Right lobe of liver (tissue), 6 donors: ENCODE results near the gene OXTR. TPM values are rescaled to one million over a fixed set of nuclear protein-coding genes. Genes with fewer than 3 reads are reported as not detected.

Source experiments
- ATAC-seq, 4 donors: fragments of 200-7000 bp; cut with Tn5 transposase; one replicate each; pipeline ENCODE4 v1.9.1; 2020; ENCODE audit warnings: mild to moderate bottlenecking in 4 of 4, moderate library complexity in 4 of 4
- DNase-seq, 3 donors: peaks; one replicate each; pipeline ENCODE4 v3.0.0-alpha.2; 2020
- H3K27ac ChIP-seq, 3 donors: fragments of 200-600 bp; one replicate each; pipeline ENCODE4 v1.8.0; 2022
- H3K27me3 ChIP-seq, 2 donors: fragments of 200-600 bp; one replicate each; pipeline ENCODE4 v1.8.0; 2022
- H3K36me3 ChIP-seq, 4 donors: fragments of 200-600 bp; sonication (generic) in 1 of 4; one replicate each; pipeline versions ENCODE4 v1.5.1 to v1.8.0; 2017 to 2022; ENCODE audit warnings: control low read depth in 1 of 4
- H3K4me1 ChIP-seq, 4 donors: fragments of 200-600 bp; sonication (generic) in 1 of 4; one replicate each; pipeline versions ENCODE4 v1.5.1 to v1.8.0; 2017 to 2022; ENCODE audit warnings: control low read depth in 1 of 4
- H3K4me3 ChIP-seq, 3 donors: fragments of 200-600 bp; one replicate each; pipeline ENCODE4 v1.8.0; 2022
- H3K9me3 ChIP-seq, 4 donors: fragments of 200-600 bp; sonication (generic) in 1 of 4; one replicate each; pipeline versions ENCODE4 v1.5.1 to v1.8.0; 2017 to 2022; ENCODE audit warnings: control low read depth in 1 of 4
- POLR2A ChIP-seq: fragments of 450-650 bp; IDR thresholded peaks from one replicate; pipeline ENCODE4 v1.6.1; 2017; ENCODE audit warnings: antibody characterized with exemption, mild to moderate bottlenecking
- WGBS: methylation state at CpG from one replicate; pipeline ENCODE4 v1.1.6; 2018; ENCODE audit warnings: low coverage, low lambda C conversion rate; ENCODE audit not compliant: insufficient coverage; ENCODE audit errors: missing lambda C conversion rate; 5-methylcytosine and 5-hydroxymethylcytosine counted together
- intact Hi-C, 2 donors: fragments of 100-400 bp; cut with DNase I; formaldehyde crosslinking; loops; one replicate each; pipeline versions ENCODE4 v1.11.2 to v1.14.1; 2022
- total RNA-seq, 6 experiments: library from RNA; depleted of rRNA in 2 of 6; stranded (reverse); fragments of >200 nt in 2 of 6; fragmentation: NEBNext Ultra II Directional in 3 of 6; extraction: Animal tissue kit (Norgen Biotek cat#: 25700) in 3 of 6; gene quantifications; one replicate each; pipeline versions ENCODE4 v1.1.0 to v1.2.4, GENCODE V29; 2016 to 2023
- TF ChIP-seq, protein P1 (sequence below), 4 donors: fragments of 200-600 bp in 3 of 4; fragments of 450-650 bp in 1 of 4; IDR thresholded peaks; one replicate each; pipeline versions ENCODE4 v1.5.1 to v1.8.0; 2016 to 2022; ENCODE audit warnings: antibody characterized with exemption in 4 of 4, mild to moderate bottlenecking in 2 of 4
- donor health status: DM: no; HTN: yes; CAD: no.
- donor health status: DM: no; HTN: no; CAD: no.
- donor health status: DM: no; HTN: no; CAD: no.
- donor health status: DM: no; HTN: yes; CAD: no.
- donor health status: DM: no; HTN: yes; CAD: no.

The OXTR gene
- total RNA-seq, 6 experiments from 2014 or later, result 0.04 to 0.31 (median 0.20) TPM

DNA sequence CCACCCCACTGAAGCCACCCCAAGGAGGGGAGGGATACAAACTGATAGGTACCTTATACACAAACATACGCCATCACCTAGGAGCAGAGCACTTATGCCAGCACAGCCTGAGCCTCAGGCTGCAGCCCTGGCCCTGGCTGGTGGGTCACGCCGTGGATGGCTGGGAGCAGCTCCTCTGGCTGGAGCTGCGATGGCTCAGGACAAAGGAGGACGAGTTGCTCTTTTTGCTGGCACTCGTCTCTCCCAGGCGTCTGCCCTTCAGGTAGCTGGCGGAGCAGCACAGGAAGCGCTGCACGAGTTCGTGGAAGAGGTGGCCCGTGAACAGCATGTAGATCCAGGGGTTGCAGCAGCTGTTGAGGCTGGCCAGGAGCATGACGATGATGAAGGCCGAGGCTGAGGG, 16.6 kb downstream of the OXTR start:
- H3K4me1 ChIP-seq, result no peaks in the 10 kb centered on the region
- no peak overlapping the region for H3K27ac ChIP-seq
- no peaks in the 10 kb centered on the region for H3K36me3 ChIP-seq
- no peak for DNase-seq
- WGBS, result 85% methylated on average over 5 of the region's 14 CpGs
- no peak overlapping the region for H3K4me3 ChIP-seq
- no peak for ATAC-seq
- no peaks in the 10 kb centered on the region for H3K27me3 ChIP-seq
- TF ChIP-seq, protein P1, sequence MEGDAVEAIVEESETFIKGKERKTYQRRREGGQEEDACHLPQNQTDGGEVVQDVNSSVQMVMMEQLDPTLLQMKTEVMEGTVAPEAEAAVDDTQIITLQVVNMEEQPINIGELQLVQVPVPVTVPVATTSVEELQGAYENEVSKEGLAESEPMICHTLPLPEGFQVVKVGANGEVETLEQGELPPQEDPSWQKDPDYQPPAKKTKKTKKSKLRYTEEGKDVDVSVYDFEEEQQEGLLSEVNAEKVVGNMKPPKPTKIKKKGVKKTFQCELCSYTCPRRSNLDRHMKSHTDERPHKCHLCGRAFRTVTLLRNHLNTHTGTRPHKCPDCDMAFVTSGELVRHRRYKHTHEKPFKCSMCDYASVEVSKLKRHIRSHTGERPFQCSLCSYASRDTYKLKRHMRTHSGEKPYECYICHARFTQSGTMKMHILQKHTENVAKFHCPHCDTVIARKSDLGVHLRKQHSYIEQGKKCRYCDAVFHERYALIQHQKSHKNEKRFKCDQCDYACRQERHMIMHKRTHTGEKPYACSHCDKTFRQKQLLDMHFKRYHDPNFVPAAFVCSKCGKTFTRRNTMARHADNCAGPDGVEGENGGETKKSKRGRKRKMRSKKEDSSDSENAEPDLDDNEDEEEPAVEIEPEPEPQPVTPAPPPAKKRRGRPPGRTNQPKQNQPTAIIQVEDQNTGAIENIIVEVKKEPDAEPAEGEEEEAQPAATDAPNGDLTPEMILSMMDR (IDR thresholded peaks at IDR 0.05), result no peak
- no peaks in the 10 kb centered on the region for H3K9me3 ChIP-seq
- intact Hi-C loops, result no loop called here

DNA sequence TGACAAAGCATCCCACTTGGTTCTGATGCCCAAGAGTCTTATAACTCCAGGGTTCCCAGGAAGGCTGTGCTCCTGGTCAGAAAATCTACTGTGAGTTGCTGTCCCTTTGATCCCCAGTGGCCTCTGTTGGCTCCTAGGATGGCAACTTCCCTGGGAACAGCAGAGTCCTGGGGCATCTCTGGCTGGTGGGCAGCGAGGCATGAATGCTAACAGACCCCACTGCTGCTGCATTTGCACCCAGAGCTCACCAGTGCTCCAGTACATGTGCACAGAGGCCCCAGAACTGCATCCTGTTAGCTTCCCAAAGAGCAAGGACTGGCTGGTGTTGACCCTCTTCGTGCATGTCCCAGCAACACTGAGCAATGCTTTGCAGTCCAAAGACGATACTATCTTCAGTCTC, 20.1 kb downstream of the OXTR start:
- Histone ChIP-seq H3K36me3 (no peaks in the 10 kb centered on the region), H3K27me3 (no peaks in the 10 kb centered on the region), H3K27ac (no peak overlapping the region), H3K4me1 (no peaks in the 10 kb centered on the region), H3K9me3 (no peaks in the 10 kb centered on the region), H3K4me3 (no peak overlapping the region)
- intact Hi-C loops, result no loop called here
- DNase-seq (no peak), ATAC-seq (no peak)
- no peak for TF ChIP-seq POLR2A
- TF ChIP-seq, protein P1 (IDR thresholded peaks at IDR 0.05), result no peak
- 90% methylated on average over 2 of the region's 3 CpGs for WGBS

DNA sequence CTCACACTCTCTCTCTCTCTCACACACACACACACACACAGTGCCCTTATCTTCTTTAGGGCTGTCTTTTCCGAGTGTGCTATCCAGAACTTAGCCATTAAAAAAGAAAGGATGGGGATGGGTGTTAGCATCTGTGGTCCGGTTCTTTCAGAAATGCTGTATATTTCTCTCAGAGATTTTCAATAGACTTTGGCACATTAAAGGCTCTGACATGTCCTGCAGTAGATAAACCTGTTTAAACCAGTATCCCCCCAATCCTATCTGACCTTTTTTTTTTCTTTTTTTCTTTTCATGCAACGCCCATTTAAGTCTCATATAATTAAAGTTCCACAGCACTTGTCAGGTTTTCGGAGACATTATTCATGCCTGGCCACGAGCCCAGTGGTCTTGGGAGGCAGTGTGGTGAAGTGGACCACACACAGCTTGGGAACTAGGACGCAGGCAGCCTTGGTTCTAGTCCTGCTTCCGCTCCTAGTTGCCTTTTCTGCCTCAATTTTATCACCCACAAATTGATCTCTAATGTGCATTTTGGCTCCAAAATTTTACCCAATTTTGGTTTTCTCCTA, 22.6 kb downstream of the OXTR start:
- H3K27me3 ChIP-seq, result no peaks in the 10 kb centered on the region
- H3K36me3 ChIP-seq, result no peaks in the 10 kb centered on the region
- intact Hi-C loops, result no loop called here
- 44% methylated on average over 7 of the region's 7 CpGs for WGBS
- no peak for TF ChIP-seq POLR2A
- TF ChIP-seq, protein P1 (IDR thresholded peaks at IDR 0.05), result no peak
- H3K9me3 ChIP-seq, result no peaks in the 10 kb centered on the region
- no peak overlapping the region for H3K4me3 ChIP-seq
- ATAC-seq (no peak), DNase-seq (no peak)
- H3K4me1 ChIP-seq, result no peaks in the 10 kb centered on the region
- H3K27ac ChIP-seq, result no peak overlapping the region

DNA sequence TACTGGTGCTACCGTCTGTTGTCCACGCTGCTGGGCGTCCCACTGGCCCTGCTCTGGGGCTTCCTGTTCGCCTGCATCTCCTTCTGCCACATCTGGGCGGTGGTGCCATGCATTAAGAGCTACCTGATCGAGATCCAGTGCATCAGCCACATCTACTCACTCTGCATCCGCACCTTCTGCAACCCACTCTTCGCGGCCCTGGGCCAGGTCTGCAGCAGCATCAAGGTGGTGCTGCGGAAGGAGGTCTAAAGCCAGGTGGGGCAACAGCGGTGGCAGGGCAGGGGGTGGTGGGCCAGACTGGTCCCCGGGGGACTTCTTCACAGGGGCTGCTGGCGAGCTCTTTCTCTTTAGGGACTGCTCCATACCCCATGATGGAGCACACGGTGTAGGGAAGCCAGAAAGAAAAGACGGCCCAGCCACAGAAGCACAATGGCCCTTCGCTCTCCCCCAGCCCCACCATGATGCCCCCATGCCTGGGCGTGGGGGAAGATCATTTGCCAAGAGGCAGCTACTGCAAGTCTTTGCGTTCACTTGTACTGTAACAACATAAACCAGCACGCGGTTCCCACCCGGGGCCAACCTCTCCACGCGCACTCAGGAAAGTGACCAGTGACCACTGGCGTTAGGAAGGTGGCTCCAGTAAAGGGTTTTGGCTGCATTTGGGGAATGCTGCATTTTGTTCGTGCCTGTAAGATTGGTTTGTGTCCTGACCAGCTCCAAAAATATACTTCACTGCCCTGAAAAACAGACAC, 23.6 kb downstream of the OXTR start:
- Histone ChIP-seq H3K27ac (no peak overlapping the region), H3K36me3 (no peaks in the 10 kb centered on the region), H3K4me1 (no peaks in the 10 kb centered on the region), H3K27me3 (no peaks in the 10 kb centered on the region), H3K4me3 (no peak overlapping the region), H3K9me3 (no peaks in the 10 kb centered on the region)
- ATAC-seq (no peak), DNase-seq (no peak)
- intact Hi-C loops, result no loop called here
- WGBS, result 77% methylated on average over 9 of the region's 25 CpGs
- TF ChIP-seq POLR2A, result no peak
- TF ChIP-seq, protein P1 (IDR thresholded peaks at IDR 0.05), result no peak
